Glutamatergic neuron (in vitro differentiated cells): ENCODE measurements around the gene MYH1. TPM values are rescaled to one million over a fixed set of nuclear protein-coding genes. Genes with fewer than 3 reads are reported as not detected.

ENCODE experiments used
- DNase-seq: peaks from one replicate; pipeline ENCODE4 v3.0.0; 2022
- H3K27ac Mint-ChIP-seq: one replicate; pipeline ENCODE4 v1.8.0; 2020; ENCODE audit warnings: mild to moderate bottlenecking, mixed read lengths, inconsistent platforms; ENCODE audit not compliant: unreplicated experiment
- H3K27me3 Mint-ChIP-seq: one replicate; pipeline ENCODE4 v1.8.0; 2020; ENCODE audit warnings: mild to moderate bottlenecking, moderate library complexity, mixed read lengths, inconsistent platforms; ENCODE audit not compliant: unreplicated experiment
- H3K36me3 Mint-ChIP-seq: one replicate; pipeline ENCODE4 v1.8.0; 2020; ENCODE audit warnings: mild to moderate bottlenecking, mixed read lengths, inconsistent platforms; ENCODE audit not compliant: unreplicated experiment
- H3K4me1 Mint-ChIP-seq: one replicate; pipeline ENCODE4 v1.8.0; 2020; ENCODE audit warnings: mild to moderate bottlenecking, low read depth, mixed read lengths, inconsistent platforms; ENCODE audit not compliant: unreplicated experiment
- H3K4me3 Mint-ChIP-seq: one replicate; pipeline ENCODE4 v1.8.0; 2020; ENCODE audit warnings: mild to moderate bottlenecking, mixed read lengths, inconsistent platforms; ENCODE audit not compliant: unreplicated experiment
- H3K9me3 Mint-ChIP-seq: one replicate; pipeline ENCODE4 v1.8.0; 2020; ENCODE audit warnings: mild to moderate bottlenecking, moderate library complexity, mixed read lengths, inconsistent platforms; ENCODE audit not compliant: unreplicated experiment
- total RNA-seq: library from RNA; stranded (reverse); fragmentation: NEBNext Ultra II Directional; extraction: Animal tissue kit (Norgen Biotek cat#: 25700); gene quantifications from one replicate; pipeline ENCODE4 v1.2.1, GENCODE V29; 2021; ENCODE audit not compliant: unreplicated experiment
- TF ChIP-seq, protein P1 (sequence below): fragments of 200-600 bp; sonication (generic); IDR thresholded peaks from one replicate; pipeline ENCODE4 v1.5.0; 2021; ENCODE audit not compliant: partially characterized antibody, unreplicated experiment

Gene MYH1
- total RNA-seq, 1 donor from 2014 or later: not detected

DNA sequence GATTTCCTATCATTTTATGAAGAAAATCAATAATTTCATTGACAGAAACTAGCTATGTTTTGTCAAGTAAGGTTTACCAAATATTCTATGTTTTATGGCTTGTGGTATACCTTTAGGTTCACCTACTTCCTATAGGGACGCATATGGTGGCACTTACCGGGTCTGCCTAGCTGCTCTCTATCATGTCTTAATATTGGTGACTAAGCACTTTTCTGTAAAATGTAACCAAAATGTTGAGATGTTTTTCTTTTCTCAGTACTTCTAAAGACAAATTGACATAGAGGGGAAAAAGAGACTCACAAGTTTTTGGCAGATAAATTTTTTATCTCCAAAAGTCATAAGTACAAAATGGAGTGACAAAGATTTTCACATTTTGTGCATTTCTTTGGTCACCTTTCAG, 26.3 kb downstream of the MYH1 start:
- Mint-ChIP-seq H3K4me3 (no peak overlapping the region), H3K4me1 (no peaks in the 10 kb centered on the region), H3K36me3 (peaks cover 35% of the 10 kb centered on the region)

DNA sequence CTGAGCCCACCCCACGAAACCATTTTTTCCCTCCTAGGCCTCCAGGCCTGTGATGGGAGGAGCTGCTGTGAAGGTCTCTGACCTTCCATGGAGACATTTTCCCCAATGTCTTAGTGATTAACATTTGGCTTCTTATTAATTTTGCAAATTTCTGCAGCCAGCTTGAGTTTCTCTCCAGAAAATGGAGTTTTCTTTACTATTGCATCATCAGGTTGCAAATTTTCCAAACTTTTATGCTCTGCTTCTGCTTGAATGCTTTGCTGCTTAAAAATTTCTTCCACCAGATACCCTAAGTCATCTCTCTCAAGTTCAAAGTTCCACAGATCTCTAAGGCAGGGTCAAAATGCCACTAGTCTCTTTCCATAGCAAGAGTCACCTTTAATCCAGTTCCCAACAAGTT, 36.1 kb downstream of the MYH1 start:
- DNase-seq: no peak
- H3K36me3 Mint-ChIP-seq: peaks cover 18% of the 10 kb centered on the region
- no peaks in the 10 kb centered on the region for H3K27me3 Mint-ChIP-seq
- peaks cover 17% of the 10 kb centered on the region for H3K9me3 Mint-ChIP-seq
- H3K27ac Mint-ChIP-seq: no peak overlapping the region
- H3K4me1 Mint-ChIP-seq: no peaks in the 10 kb centered on the region
- TF ChIP-seq, protein P1, sequence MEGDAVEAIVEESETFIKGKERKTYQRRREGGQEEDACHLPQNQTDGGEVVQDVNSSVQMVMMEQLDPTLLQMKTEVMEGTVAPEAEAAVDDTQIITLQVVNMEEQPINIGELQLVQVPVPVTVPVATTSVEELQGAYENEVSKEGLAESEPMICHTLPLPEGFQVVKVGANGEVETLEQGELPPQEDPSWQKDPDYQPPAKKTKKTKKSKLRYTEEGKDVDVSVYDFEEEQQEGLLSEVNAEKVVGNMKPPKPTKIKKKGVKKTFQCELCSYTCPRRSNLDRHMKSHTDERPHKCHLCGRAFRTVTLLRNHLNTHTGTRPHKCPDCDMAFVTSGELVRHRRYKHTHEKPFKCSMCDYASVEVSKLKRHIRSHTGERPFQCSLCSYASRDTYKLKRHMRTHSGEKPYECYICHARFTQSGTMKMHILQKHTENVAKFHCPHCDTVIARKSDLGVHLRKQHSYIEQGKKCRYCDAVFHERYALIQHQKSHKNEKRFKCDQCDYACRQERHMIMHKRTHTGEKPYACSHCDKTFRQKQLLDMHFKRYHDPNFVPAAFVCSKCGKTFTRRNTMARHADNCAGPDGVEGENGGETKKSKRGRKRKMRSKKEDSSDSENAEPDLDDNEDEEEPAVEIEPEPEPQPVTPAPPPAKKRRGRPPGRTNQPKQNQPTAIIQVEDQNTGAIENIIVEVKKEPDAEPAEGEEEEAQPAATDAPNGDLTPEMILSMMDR: no peak
- no peak overlapping the region for H3K4me3 Mint-ChIP-seq

More for the DNA sequence above, 26.3 kb downstream of the MYH1 start:
- Mint-ChIP-seq H3K27me3 (peaks cover 1% of the 10 kb centered on the region), H3K9me3 (peaks cover 13% of the 10 kb centered on the region), H3K27ac (no peak overlapping the region)
- DNase-seq: no peak
- TF ChIP-seq, protein P1: no peak

DNA sequence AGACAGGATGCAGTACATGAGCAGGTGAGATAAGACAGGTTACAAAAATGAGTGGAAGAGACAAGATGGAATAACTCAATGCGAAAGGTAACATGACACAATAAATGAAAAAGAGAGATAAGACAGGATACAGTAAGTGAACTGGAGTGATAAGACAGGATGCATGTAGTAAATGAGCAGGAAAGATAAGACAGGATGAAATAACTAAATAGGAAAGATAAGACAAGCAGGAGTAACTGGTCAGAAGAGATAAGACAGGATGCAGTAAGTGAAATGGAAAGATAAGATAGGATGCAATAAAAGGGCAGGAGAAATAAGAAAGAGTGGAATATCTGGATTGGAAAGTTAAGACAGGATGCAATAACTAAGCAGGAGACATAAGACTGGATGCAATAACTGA, 40.6 kb downstream of the MYH1 start:
- Mint-ChIP-seq H3K4me3 (no peak overlapping the region), H3K27me3 (no peaks in the 10 kb centered on the region), H3K27ac (no peak overlapping the region), H3K4me1 (no peaks in the 10 kb centered on the region), H3K36me3 (no peaks in the 10 kb centered on the region), H3K9me3 (peaks cover 6% of the 10 kb centered on the region)
- no peak for DNase-seq
- TF ChIP-seq, protein P1: no peak

DNA sequence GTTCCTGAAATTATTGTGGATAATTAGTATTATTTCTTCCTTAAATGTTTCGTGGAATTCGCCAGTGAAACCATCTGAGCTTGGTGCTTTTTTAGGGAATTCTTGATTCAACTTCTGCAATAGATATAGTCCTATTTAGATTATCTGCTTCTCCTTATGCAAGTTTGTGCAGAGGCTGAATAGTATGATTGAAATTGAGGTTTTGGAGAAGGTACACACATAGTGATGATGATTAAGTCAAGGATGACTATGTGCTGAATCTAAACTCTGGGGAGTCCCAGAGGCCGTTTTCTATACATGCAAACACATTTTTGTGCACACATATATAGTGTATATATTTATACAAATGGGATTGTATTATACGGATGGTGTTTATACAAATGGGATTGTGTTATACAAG, 43.8 kb downstream of the MYH1 start:
- H3K4me3 Mint-ChIP-seq: no peak overlapping the region
- TF ChIP-seq, protein P1: no peak

DNA sequence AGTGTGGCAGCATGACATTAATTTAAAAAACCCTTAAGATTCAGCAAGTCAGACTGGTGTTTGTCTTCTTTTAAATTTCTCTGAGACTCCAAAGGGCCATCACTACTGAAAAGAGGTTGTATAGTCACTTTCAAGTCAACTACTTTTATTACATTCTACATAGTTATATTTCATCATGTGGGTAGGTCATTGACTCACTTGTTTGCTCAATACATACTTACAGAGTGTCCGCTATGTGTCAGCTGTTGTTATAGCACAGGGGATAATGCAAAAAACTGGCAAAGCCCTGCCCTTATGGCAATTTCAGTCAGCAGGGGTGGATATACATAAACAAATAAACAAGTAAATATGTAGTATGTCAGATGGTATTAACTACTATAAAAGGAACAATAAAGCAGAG, 46.5 kb downstream of the MYH1 start:
- H3K9me3 Mint-ChIP-seq: no peaks in the 10 kb centered on the region
- H3K4me1 Mint-ChIP-seq: no peaks in the 10 kb centered on the region
- no peak overlapping the region for H3K27ac Mint-ChIP-seq
- TF ChIP-seq, protein P1: no peak
- H3K4me3 Mint-ChIP-seq: no peak overlapping the region
- H3K36me3 Mint-ChIP-seq: no peaks in the 10 kb centered on the region
- DNase-seq: no peak
- H3K27me3 Mint-ChIP-seq: no peaks in the 10 kb centered on the region

More for the DNA sequence above, 43.8 kb downstream of the MYH1 start:
- DNase-seq: no peak
- no peaks in the 10 kb centered on the region for H3K36me3 Mint-ChIP-seq
- H3K27ac Mint-ChIP-seq: no peak overlapping the region
- H3K27me3 Mint-ChIP-seq: no peaks in the 10 kb centered on the region
- no peaks in the 10 kb centered on the region for H3K4me1 Mint-ChIP-seq
- H3K9me3 Mint-ChIP-seq: no peaks in the 10 kb centered on the region
